C4-2B (cell line): Measurements from ENCODE around the gene KCNJ14.

Experiments used
- H3K27ac ChIP-seq: fragments of 450-650 bp; 2 replicates; pipeline ENCODE4 v1.5.1; 2017
- ZFX ChIP-seq: fragments of 450-650 bp; IDR thresholded peaks from 2 replicates; pipeline ENCODE4 v1.6.1; 2017
- TF ChIP-seq, protein P1 (sequence below): fragments of 450-650 bp; conservative IDR thresholded peaks from 2 replicates; pipeline ENCODE4 v1.5.1; 2017; ENCODE audit warnings: mild to moderate bottlenecking

The KCNJ14 gene

DNA sequence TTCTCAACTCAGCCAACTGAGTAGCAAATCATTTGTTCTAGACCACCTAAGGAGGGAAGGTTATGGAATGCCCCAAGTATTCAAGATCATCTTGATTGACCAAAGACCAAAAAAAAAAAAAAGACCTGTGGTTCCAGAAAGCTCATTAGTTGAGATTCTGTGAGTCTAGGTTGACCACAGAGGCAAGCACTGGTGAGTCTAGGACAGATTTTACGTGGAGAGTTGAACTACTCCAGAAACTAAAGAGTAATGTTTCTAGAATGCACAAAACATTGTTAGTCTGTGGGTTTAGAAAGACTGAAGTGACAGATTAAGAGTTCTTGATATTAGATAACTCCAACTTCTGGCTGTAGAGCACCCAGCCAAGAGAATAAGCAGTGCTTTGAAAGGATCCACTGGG is 9.8 kb downstream of the KCNJ14 start:
- H3K27ac ChIP-seq: no peak overlapping the region
- no peak for TF ChIP-seq ZFX
- TF ChIP-seq, protein P1, sequence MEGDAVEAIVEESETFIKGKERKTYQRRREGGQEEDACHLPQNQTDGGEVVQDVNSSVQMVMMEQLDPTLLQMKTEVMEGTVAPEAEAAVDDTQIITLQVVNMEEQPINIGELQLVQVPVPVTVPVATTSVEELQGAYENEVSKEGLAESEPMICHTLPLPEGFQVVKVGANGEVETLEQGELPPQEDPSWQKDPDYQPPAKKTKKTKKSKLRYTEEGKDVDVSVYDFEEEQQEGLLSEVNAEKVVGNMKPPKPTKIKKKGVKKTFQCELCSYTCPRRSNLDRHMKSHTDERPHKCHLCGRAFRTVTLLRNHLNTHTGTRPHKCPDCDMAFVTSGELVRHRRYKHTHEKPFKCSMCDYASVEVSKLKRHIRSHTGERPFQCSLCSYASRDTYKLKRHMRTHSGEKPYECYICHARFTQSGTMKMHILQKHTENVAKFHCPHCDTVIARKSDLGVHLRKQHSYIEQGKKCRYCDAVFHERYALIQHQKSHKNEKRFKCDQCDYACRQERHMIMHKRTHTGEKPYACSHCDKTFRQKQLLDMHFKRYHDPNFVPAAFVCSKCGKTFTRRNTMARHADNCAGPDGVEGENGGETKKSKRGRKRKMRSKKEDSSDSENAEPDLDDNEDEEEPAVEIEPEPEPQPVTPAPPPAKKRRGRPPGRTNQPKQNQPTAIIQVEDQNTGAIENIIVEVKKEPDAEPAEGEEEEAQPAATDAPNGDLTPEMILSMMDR: no peak

DNA sequence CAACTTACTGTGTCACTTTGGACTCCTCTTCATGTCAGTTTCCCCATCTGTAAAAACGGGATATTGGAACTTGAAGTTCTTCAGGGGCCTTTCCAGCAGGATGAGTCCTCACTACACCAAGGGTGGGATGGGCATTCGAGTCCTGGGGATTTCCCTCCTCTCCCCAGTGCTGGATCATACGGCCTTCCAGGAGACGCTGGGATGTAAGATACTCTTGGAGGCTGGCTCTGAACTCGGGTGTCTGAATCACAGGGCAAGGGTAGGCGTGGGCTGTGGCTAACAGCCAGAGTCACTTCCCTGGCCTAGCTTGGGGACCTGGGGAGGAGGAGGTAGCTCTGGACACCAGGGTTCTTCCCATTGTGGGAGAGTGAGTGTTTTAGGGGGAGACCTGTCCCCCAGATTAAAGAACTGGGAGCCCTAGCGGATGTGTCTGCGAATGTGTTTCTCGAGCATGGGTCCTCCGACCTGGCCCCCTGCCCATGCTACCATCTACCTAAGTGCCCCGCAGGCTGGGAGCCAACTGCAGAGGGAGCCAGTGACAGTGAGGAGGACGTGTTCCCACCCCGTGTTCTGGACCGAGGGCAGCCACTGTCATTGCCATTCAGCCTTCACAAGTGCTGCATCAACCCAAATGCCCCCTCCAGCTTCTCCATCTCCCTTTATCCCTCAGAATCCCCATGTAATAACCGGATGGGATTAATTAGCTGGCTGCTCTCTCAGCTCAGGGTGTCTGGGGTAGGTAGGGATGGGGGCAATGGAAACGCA is 11.4 kb downstream of the KCNJ14 start:
- no peak overlapping the region for H3K27ac ChIP-seq
- TF ChIP-seq, protein P1: no peak
- TF ChIP-seq ZFX: no peak

DNA sequence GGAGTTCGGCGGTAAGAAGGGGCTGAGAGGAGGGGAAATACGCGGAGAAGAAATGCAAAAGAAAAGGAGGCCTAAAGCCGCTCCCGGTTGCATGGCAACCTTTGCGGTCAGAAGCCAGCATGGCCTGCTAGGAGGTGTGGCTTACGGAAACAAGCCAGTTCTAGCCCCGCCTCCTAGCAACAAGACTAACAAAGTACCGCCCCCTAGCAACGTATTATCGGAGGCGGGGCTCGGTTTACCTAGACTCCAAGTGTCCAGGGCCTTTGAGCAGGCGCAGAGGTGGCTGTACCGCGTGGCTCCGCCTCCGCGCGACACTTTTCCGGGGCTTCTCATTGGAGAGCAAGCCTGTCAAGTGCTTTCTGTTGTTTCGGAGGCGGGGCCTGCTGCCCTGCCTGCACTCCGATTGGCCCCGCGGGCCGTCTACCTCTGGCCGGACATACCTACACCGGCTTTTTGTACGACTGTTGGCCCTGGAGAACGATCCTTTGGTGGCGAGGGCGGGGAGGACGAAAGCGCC is 13.5 kb downstream of the KCNJ14 start:
- H3K27ac ChIP-seq: peak overlapping the region; percentile 92
- no peak for TF ChIP-seq ZFX
- TF ChIP-seq, protein P1: no peak

GRCh38 chr19:48469289-48469881 is 14.0 kb downstream of the KCNJ14 start, which contains the start of gene CYTH2:
Gene CYTH2 (plus strand): TSS chr19:48469369. CDS start chr19:48469508, 139 bp downstream.
- no peak for TF ChIP-seq ZFX
- TF ChIP-seq, protein P1: no peak
- peak within 1 kb of the TSS; percentile 92 for H3K27ac ChIP-seq

DNA sequence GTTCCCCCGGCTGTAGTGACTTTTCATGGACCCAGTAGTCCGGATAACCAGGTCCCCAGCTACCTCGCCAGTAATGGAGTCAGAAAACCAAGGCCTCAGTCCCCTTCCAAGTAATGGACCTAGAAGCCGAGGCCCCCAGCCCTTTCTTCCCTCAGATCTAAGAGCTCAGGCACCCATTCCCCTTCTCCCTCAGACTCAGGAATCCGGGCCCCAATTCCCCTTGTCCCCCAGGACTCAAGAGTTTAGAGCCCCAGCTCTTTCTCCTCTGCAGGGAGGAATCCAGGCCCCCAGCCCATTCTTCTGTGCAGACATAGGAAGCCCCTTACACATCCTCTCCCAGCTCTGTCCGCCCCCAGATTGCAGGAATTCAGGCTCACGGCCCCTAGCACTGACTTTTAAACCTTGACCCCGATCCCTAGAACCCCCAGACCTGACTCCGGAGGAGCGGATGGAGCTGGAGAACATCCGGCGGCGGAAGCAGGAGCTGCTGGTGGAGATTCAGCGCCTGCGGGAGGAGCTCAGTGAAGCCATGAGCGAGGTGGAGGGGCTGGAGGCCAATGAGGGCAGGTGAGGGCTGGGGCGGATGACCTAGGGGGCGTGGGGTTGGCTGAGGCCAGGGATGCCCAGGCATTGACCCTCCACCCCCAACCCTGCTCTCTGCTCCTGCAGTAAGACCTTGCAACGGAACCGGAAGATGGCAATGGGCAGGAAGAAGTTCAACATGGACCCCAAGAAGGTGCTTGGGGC is 14.7 kb downstream of the KCNJ14 start:
- no peak for TF ChIP-seq ZFX
- TF ChIP-seq, protein P1: no peak
- peak overlapping the region; percentile 92 for H3K27ac ChIP-seq

GRCh38 chr19:48470856-48471255 is 15.5 kb downstream of the KCNJ14 start:
- no peak overlapping the region for H3K27ac ChIP-seq
- TF ChIP-seq ZFX: no peak
- TF ChIP-seq, protein P1: no peak
